HG03432 (cell line): Measurements from ENCODE around the gene MBNL3.
A peak's percentile ranks its signal among the peaks of the same experiment; 100 is the strongest.

Experiments
- ATAC-seq: cut with Tn5 transposase; IDR thresholded peaks from one replicate; pipeline ENCODE4 v1.9.1; 2021; ENCODE audit warnings: mild to moderate bottlenecking, moderate library complexity; ENCODE audit not compliant: unreplicated experiment

The MBNL3 gene

GRCh38 chrX:132488819-132489577 lies at the start of gene MBNL3:
Gene MBNL3 (minus strand): TSS chrX:132489038. CDS start chrX:132439611, 49,427 bp downstream.
- peak; percentile 65 for ATAC-seq

GRCh38 chrX:132533409-132533808 lies 44.6 kb upstream of the MBNL3 start:
- no peak for ATAC-seq

DNA sequence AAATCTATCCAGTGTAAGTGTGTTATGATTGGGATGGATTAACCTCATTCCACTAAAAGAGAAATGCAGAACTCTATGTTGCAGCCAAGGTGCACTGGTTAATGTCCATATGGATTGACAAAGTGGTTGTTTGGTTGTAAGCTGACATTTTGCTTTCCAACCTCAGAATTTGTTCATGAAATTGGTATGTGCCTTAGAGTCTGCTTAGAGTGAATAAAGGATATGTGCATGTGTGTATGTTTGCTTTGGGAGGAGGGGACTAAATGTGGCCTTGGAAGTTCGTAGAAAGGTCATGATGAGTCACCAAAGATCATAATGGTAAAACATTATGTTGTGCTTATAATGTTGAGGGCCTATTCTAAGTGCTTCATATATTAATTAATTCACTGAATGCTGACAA lies 44.1 kb upstream of the MBNL3 start:
- no peak for ATAC-seq

- ATAC-seq: no peak
Observed at GRCh38 chrX:132532097-132532496, 43.3 kb upstream of the MBNL3 start.

GRCh38 chrX:132520792-132521191 lies 32.0 kb upstream of the MBNL3 start:
- ATAC-seq: no peak

- no peak for ATAC-seq
Observed at GRCh38 chrX:132520213-132520612, 31.4 kb upstream of the MBNL3 start.

- ATAC-seq: no peak
Observed at GRCh38 chrX:132518401-132518800, 29.6 kb upstream of the MBNL3 start.

- no peak for ATAC-seq
Observed at GRCh38 chrX:132508834-132509233, 20.0 kb upstream of the MBNL3 start.

DNA sequence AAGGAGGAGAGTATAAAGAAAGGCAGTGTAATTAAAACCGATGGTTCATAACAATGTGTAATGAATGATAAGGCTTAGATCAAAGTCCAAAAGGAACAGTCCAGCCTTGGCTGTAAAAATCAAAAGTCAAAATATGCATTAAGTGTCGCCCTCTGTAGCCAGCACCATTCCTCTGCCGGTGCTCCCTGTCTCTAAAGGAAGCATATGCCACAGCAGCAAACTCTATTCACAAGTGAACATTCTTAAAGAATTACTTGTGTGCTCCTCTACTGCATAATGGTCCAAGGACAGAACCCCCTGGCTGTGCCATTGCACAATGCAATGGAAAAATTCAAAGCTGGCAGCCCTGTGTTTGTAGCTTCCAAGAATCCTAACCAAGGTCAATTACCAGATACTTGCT lies 16.3 kb upstream of the MBNL3 start:
- ATAC-seq: no peak

DNA sequence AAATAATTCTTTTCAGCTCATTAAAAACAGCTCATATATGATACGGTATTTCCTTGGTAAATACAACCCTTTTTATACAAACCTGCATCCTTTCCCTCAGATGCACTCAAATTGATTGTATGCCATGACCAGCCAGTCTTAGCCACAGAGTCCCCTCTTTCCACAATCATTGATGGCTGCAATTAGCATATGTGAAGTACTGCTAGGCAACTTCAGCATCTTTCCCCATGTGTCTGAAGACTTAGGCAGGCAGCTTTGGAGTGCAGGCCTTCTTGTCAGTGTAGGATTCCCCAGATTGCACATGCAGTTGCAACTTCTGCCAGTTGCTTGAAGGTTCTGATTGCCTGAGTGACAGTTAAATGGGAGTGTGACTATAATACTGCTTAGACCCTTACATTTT lies 15.6 kb upstream of the MBNL3 start:
- ATAC-seq: no peak

DNA sequence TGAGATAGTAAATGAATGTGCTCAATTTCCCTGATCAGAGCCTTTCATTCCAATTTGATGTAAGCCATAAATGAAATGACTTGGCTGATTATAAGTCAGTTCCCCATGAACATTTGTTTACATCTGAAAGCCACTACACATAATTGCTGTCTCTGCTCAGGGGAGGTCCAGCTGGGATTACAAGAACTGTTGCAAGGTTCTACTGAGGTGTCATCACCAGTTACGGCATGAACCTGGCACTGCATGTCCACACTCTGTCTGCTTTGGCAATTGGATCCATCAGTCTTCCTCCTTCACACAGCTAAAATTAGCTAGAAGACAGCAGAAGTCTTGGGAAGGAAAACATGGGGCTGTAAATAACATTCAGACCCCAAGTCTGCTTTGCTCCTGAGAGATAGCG lies 12.8 kb upstream of the MBNL3 start:
- no peak for ATAC-seq

DNA sequence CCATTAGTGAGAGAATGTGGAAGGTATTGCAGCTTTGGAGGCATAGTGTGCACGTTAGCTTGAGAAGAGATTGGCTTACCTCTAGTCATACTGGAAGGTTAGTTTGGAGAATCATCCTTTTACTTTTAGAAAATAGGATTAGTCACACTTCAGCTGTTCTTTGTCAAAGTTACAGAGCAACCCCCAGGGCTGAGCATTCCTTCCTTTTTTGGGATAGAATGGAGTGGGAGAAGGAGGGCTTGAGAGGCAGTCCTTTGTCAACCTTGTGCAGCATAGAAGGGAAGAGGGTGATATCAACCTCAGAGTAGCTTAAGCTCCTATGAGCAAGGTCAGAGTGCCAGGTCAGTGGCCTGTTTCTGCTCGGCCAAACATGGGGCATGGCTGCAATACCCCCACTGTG lies 8.6 kb upstream of the MBNL3 start:
- no peak for ATAC-seq

GRCh38 chrX:132493095-132493494 lies 4.3 kb upstream of the MBNL3 start:
- no peak for ATAC-seq

- ATAC-seq: peak; percentile 50
Observed at GRCh38 chrX:132491191-132491590, 2.4 kb upstream of the MBNL3 start.

DNA sequence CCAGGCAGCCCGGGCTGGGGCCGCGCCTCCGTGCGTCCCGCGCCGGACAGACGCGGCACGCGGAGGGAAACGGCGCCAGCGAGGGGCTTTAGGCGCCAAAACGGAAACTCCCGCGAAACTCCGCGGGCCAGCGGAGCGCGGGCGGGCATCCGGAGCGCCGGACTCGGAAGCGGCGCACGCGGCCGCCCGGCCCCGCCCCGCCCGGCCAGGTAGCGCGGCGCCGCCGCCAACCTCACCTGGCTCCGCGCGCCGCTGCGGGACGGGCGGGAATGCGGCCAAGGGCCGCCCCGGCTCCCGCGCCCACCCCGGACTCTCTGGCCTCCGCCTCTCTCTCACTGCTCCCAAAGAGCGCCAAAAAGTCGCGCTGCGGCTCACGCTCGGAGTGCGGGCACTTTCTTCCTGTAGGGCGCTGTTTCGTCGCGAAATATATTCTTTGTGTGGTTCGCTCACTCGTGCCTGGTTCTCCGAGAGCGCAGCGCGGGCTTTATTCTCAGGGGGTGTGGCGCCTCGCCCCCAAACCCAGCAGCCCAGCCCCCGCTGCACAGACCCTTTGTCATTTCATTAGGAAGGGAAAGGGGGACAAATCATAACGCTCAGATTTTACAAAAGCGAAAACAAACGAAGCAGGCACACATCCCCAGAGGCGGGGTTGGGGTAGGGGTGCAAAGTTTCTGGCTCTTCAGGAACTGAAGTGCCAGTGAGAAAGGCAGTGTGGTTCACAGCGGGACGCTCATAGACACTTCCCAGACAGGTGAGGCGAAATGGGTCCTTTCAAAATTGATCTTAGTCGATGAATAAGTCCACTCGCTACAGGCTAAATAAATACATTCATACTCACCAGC lies 961 bp upstream of the MBNL3 start:
- ATAC-seq: peak; percentile 45

GRCh38 chrX:132488180-132488705 lies 595 bp downstream of the MBNL3 start:
- no peak for ATAC-seq

DNA sequence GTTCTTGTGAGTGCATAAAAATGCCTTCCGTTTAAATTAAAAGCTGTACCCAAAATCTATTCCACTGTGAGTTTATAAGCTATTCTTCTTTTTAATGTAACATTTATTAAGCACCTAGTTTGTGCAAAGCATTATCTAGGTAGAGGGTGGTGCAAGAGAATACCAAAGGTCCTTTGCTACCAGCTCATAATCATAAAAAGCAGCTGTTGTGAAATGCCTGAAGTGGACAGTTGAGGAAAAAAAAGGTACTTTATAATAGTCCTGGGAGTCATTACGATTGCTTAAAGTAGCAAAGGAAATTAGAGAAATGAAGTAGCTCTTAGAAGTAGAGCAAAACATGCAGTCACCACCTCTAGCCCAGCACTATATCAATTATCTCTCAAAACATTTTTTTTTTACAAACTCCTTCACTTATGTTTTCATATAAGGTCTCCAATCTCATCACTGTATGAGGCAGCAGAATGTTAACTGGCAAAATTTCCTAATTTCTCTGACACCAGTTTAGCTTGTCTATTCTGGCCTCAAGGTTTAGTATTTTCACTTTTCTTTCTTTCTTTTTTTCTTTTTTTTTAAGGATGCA lies 2.1 kb downstream of the MBNL3 start:
- ATAC-seq: no peak

GRCh38 chrX:132483951-132484350 lies 4.9 kb downstream of the MBNL3 start:
- ATAC-seq: no peak

DNA sequence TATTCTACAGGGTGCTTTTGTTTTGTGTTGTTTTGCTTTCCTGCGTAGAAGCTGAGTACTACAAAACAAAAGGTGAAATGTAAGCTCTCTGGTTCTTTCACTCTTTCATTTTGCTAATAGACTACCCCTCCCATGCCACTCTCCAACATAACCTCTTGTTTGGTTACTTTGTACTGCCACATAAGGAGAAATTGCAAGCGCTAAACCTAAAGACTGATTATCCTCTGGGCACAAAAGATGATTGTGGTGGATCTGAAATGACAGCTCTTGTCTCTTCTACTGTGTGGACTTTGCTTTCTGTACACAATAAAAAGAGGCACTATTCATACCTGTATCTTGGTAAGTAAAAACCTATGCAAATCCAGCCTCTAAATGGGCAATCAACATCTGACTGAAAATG lies 5.3 kb downstream of the MBNL3 start:
- ATAC-seq: no peak

- no peak for ATAC-seq
Observed at GRCh38 chrX:132482632-132483031, 6.2 kb downstream of the MBNL3 start.

GRCh38 chrX:132481449-132481848 lies 7.4 kb downstream of the MBNL3 start:
- no peak for ATAC-seq
